GM23248 (cell line): ENCODE results near the gene ACAA2.

ENCODE experiments used
- EZH2 ChIP-seq: fragments of 200-600 bp; sonication (generic); IDR thresholded peaks from 2 replicates; pipeline ENCODE4 v1.6.1; 2018; ENCODE audit warnings: antibody characterized with exemption, mild to moderate bottlenecking; ENCODE audit not compliant: insufficient read depth, poor library complexity, severe bottlenecking
- EZH2phosphoT487 ChIP-seq: fragments of 200-600 bp; sonication (generic); IDR thresholded peaks from 2 replicates; pipeline ENCODE4 v1.6.1; 2018; ENCODE audit warnings: antibody characterized with exemption, moderate library complexity, mild to moderate bottlenecking, low read depth; ENCODE audit not compliant: insufficient read depth

- TF ChIP-seq EZH2 = no peak
- TF ChIP-seq EZH2phosphoT487 = no peak
These were observed 790 bp upstream of the ACAA2 start for GRCh38 chr18:49814147-49814499.
